ENCODE results near the gene C5orf47.

The C5orf47 gene

DNA sequence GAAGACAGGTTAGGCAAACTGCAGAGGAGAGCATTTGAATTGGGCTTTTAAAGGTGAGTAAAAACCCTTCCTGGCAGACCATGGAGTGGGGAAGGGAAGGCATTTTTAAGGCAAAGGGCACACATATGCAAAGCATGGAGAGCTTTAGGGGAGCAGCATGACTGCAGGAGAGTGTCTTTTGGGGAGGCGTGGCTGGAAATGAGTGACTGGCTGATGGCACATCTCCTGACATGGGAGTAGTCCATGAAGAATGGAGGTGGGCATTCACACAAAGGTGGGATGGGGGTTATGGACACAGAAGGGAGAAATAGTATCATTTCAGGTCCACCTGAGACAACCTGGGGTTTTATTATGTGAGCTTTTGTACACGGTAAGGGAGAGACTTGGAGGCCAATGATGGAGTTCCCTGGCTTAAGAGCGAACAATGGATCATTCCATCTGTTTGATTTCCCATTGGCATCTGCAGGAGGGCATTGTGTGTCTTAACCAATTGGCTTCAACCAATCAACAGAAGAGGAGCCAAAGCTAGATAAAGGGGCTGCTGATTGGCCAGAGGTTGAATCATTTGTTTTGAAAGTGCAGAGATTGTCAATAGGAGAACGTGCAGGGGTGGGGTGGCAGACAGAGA lies 58.6 kb downstream of the C5orf47 start:
- TF ChIP-seq, protein P1, sequence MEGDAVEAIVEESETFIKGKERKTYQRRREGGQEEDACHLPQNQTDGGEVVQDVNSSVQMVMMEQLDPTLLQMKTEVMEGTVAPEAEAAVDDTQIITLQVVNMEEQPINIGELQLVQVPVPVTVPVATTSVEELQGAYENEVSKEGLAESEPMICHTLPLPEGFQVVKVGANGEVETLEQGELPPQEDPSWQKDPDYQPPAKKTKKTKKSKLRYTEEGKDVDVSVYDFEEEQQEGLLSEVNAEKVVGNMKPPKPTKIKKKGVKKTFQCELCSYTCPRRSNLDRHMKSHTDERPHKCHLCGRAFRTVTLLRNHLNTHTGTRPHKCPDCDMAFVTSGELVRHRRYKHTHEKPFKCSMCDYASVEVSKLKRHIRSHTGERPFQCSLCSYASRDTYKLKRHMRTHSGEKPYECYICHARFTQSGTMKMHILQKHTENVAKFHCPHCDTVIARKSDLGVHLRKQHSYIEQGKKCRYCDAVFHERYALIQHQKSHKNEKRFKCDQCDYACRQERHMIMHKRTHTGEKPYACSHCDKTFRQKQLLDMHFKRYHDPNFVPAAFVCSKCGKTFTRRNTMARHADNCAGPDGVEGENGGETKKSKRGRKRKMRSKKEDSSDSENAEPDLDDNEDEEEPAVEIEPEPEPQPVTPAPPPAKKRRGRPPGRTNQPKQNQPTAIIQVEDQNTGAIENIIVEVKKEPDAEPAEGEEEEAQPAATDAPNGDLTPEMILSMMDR (IDR thresholded peaks at IDR 0.05; ENCODE audit: control insufficient read depth, insufficient read depth, low read depth, low read length, missing control alignments): no peak
- H3K4me3 ChIP-seq (ENCODE audit: control insufficient read depth, low read depth, low read length): no peak overlapping the region
- DNase-seq (ENCODE audit: low read depth): no peak

DNA sequence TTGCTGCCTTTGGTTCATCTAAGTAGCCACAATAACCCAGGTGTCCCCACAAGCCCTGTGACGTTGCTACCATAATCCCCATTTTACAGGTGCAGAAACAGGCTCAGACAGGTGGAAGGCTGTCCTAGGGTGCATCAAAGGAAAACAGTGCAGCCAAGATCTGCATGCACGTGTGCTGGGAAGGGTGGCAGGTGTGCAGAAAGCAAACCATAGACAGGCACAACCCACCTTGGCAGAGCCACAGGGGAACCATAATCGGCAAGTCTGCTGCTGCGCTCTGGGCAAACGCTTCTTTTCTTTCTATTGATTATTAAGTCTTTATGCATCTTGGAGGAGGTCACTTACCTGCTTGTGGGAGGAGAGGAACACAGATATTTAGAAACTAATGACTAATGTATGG lies 63.7 kb downstream of the C5orf47 start:
- DNase-seq (ENCODE audit: low read depth): no peak
- no peak overlapping the region for H3K4me3 ChIP-seq (ENCODE audit: control insufficient read depth, low read depth, low read length)
- TF ChIP-seq, protein P1 (IDR thresholded peaks at IDR 0.05; ENCODE audit: control insufficient read depth, insufficient read depth, low read depth, low read length, missing control alignments): no peak

DNA sequence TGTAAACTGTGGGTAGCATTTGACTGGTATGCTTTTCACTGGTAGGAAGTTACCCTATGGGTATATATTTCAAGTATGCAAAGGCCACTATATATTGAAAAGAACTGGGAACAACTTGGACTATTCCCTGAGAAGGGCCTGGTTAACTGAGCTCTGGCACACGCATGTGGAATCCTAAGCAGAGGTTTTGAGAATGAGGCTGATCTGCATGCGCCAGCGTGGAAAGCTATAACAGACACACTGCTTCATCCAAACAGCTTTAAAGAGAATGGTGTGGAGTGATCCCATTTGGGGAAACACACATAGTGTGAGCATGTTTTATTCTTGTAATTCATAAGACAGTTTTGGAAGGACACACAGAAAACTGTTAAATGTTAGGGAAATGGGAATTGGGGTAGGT lies 64.9 kb downstream of the C5orf47 start:
- no peak overlapping the region for H3K4me3 ChIP-seq (ENCODE audit: control insufficient read depth, low read depth, low read length)
- TF ChIP-seq, protein P1 (IDR thresholded peaks at IDR 0.05; ENCODE audit: control insufficient read depth, insufficient read depth, low read depth, low read length, missing control alignments): no peak
- DNase-seq (ENCODE audit: low read depth): no peak
